H1 (cell line): ENCODE data around the gene VPS13C. TPM values are rescaled to one million over a fixed set of nuclear protein-coding genes. Genes with fewer than 3 reads are reported as not detected.

ENCODE experiments used
- CTCF ChIA-PET: fragments of 300-600 bp; sonication (Branson Sonifier 250); formaldehyde crosslinking; loops from one replicate; lab custom pipeline; 2021; ENCODE audit not compliant: partially characterized antibody; lab: Charles Lee
- POLR2A ChIA-PET: fragments of 300-600 bp; sonication (Branson Sonifier 250); formaldehyde crosslinking; loops from one replicate; lab custom pipeline; 2021; ENCODE audit warnings: inconsistent platforms; ENCODE audit not compliant: partially characterized antibody; lab: Charles Lee
- DNase-seq, 2 experiments: peaks; one replicate each; pipeline versions ENCODE4 v3.0.0 to v3.0.0-alpha.2; 2010 to 2022; ENCODE audit warnings: low spot score in 2 of 2, low read depth in 1 of 2, mixed read lengths in 1 of 2
- FAIRE-seq: peaks from 2 replicates; lab custom pipeline; 2011; peaks lifted over from hg19 to GRCh38; lab: Jason Lieb, UNC
- H2AFZ ChIP-seq: 2 replicates; pipeline ENCODE4 v1.8.1; 2012; ENCODE audit warnings: low read length, inconsistent platforms
- H2AK5ac ChIP-seq: 2 replicates; pipeline ENCODE4 v1.6.1; 2013; ENCODE audit warnings: low read depth, low read length
- H2BK120ac ChIP-seq: replicated peaks from 2 replicates; pipeline ENCODE3; 2013; ENCODE audit warnings: low read depth, low read length, inconsistent platforms
- H2BK12ac ChIP-seq: 2 replicates; pipeline ENCODE4 v1.6.1; 2013; ENCODE audit warnings: low read depth, low read length
- H2BK15ac ChIP-seq: 2 replicates; pipeline ENCODE4 v1.6.1; 2013; ENCODE audit warnings: low read length
- H2BK20ac ChIP-seq: 2 replicates; pipeline ENCODE4 v1.6.1; 2013; ENCODE audit warnings: low read length
- H2BK5ac ChIP-seq: 2 replicates; pipeline ENCODE4 v1.6.1; 2013; ENCODE audit warnings: low read depth, low read length
- H3K14ac ChIP-seq: 2 replicates; pipeline ENCODE4 v1.6.1; 2013; ENCODE audit warnings: inconsistent platforms; ENCODE audit not compliant: insufficient read length
- H3K18ac ChIP-seq: 2 replicates; pipeline ENCODE4 v1.6.1; 2013; ENCODE audit warnings: low read length; ENCODE audit errors: extremely low read depth
- H3K23ac ChIP-seq: 2 replicates; pipeline ENCODE4 v1.6.1; 2013; ENCODE audit warnings: inconsistent platforms; ENCODE audit not compliant: insufficient read length
- H3K23me2 ChIP-seq: 2 replicates; pipeline ENCODE4 v1.6.1; 2013; ENCODE audit warnings: low read depth, low read length
- H3K27ac ChIP-seq: 2 replicates; pipeline ENCODE4 v1.6.1; 2011; ENCODE audit warnings: low read depth, low read length, inconsistent platforms
- H3K27me3 ChIP-seq, 4 experiments: replicated peaks in 1 of 4; 1 replicate in 1 of 4; 2 replicates in 3 of 4; pipeline versions ENCODE4 v1.6.1 to v1.8.1; 2011 to 2013; ENCODE audit warnings: low read length in 3 of 4, mild to moderate bottlenecking in 3 of 4, inconsistent platforms in 2 of 4, mixed read lengths in 2 of 4, moderate library complexity in 1 of 4; ENCODE audit not compliant: control insufficient read depth in 3 of 4, insufficient read depth in 3 of 4; ENCODE audit errors: extremely low read depth in 1 of 4
- H3K36me3 ChIP-seq, 4 experiments: 2 replicates each; pipeline versions ENCODE4 v1.6.1 to v1.8.1; 2011 to 2013; ENCODE audit warnings: mild to moderate bottlenecking in 4 of 4, low read length in 3 of 4, moderate library complexity in 2 of 4, control low read depth in 1 of 4, inconsistent platforms in 1 of 4; ENCODE audit not compliant: insufficient read depth in 4 of 4, control insufficient read depth in 2 of 4
- H3K4ac ChIP-seq: replicated peaks from 2 replicates; pipeline ENCODE3; 2013; ENCODE audit warnings: low read length, low read depth, mixed read lengths, inconsistent platforms; ENCODE audit not compliant: insufficient read length
- H3K4me1 ChIP-seq, 4 experiments: replicated peaks in 1 of 4; 1 replicate in 1 of 4; 2 replicates in 3 of 4; pipeline versions ENCODE4 v1.6.1 to v1.8.1; 2011 to 2013; ENCODE audit warnings: low read length in 3 of 4, inconsistent platforms in 2 of 4, mixed read lengths in 1 of 4; ENCODE audit not compliant: insufficient read depth in 4 of 4, control insufficient read depth in 3 of 4
- H3K4me2 ChIP-seq, 2 experiments: 2 replicates each; pipeline versions ENCODE4 v1.6.1 to v1.8.1; 2011 to 2013; ENCODE audit warnings: low read depth in 2 of 2, low read length in 2 of 2, control low read depth in 1 of 2, inconsistent platforms in 1 of 2, mild to moderate bottlenecking in 1 of 2; ENCODE audit not compliant: insufficient read depth in 1 of 2
- H3K4me3 ChIP-seq, 4 experiments: fragments of 200-600, 300-600 bp in 1 of 4; sonication (generic), shearing (Covaris generic), sonication (Bioruptor Twin) in 1 of 4; 2 replicates each; pipeline versions ENCODE4 v1.5.1 to v1.8.1; 2011 to 2016; ENCODE audit warnings: low read length in 4 of 4, low read depth in 3 of 4, control low read depth in 2 of 4, inconsistent platforms in 2 of 4, mild to moderate bottlenecking in 2 of 4, mixed read lengths in 1 of 4, moderate library complexity in 1 of 4; ENCODE audit not compliant: insufficient read depth in 2 of 4; ENCODE audit errors: extremely low read depth in 1 of 4
- H3K56ac ChIP-seq: replicated peaks from 2 replicates; pipeline ENCODE3; 2013; ENCODE audit warnings: low read depth, mild to moderate bottlenecking, mixed read lengths, low read length, inconsistent platforms; ENCODE audit not compliant: insufficient read length
- H3K79me1 ChIP-seq: 2 replicates; pipeline ENCODE4 v1.6.1; 2013; ENCODE audit warnings: low read depth, low read length, control low read depth
- H3K79me2 ChIP-seq, 2 experiments: 2 replicates each; pipeline versions ENCODE4 v1.6.1 to v1.8.1; 2012 to 2013; ENCODE audit warnings: low read length in 2 of 2, mild to moderate bottlenecking in 2 of 2, inconsistent platforms in 1 of 2; ENCODE audit not compliant: insufficient read depth in 2 of 2, control insufficient read depth in 1 of 2
- H3K9ac ChIP-seq, 4 experiments: replicated peaks in 1 of 4; 1 replicate in 1 of 4; 2 replicates in 3 of 4; pipeline versions ENCODE4 v1.6.1 to v1.8.1; 2011 to 2013; ENCODE audit warnings: low read depth in 3 of 4, low read length in 3 of 4, control low read depth in 2 of 4, mild to moderate bottlenecking in 2 of 4, moderate library complexity in 2 of 4, inconsistent platforms in 1 of 4; ENCODE audit errors: extremely low read depth in 1 of 4
- H3K9me3 ChIP-seq, 2 experiments: 2 replicates each; pipeline versions ENCODE4 v1.6.1 to v1.8.1; 2012 to 2013; ENCODE audit warnings: mild to moderate bottlenecking in 2 of 2, moderate library complexity in 2 of 2, control low read depth in 1 of 2, inconsistent platforms in 1 of 2, low read depth in 1 of 2, low read length in 1 of 2, mixed read lengths in 1 of 2; ENCODE audit not compliant: insufficient read depth in 2 of 2
- H4K20me1 ChIP-seq, 2 experiments: replicated peaks in 1 of 2; 2 replicates each; pipeline versions ENCODE3 to v1.8.1; 2011 to 2013; ENCODE audit warnings: inconsistent platforms in 2 of 2, low read length in 2 of 2, mild to moderate bottlenecking in 1 of 2; ENCODE audit not compliant: insufficient read depth in 2 of 2, control insufficient read depth in 1 of 2
- H4K5ac ChIP-seq: 2 replicates; pipeline ENCODE4 v1.6.1; 2013; ENCODE audit warnings: low read length, low read depth, mixed read lengths, inconsistent platforms; ENCODE audit not compliant: insufficient read length
- H4K8ac ChIP-seq: 2 replicates; pipeline ENCODE4 v1.8.0; 2013; ENCODE audit warnings: mild to moderate bottlenecking, moderate library complexity, low read length, inconsistent platforms; ENCODE audit not compliant: insufficient read depth; ENCODE audit errors: extremely low read depth
- H4K91ac ChIP-seq: replicated peaks from 2 replicates; pipeline ENCODE3; 2013; ENCODE audit warnings: low read length, mixed read lengths, inconsistent platforms; ENCODE audit not compliant: insufficient read length
- CHD2 ChIP-seq: IDR thresholded peaks from 2 replicates; pipeline ENCODE4 v1.6.1; 2012; ENCODE audit warnings: low read length, improper control_type of control experiment
- CREB1 ChIP-seq: IDR thresholded peaks from 2 replicates; pipeline ENCODE4 v1.6.1; 2012; ENCODE audit warnings: inconsistent platforms
- CTBP2 ChIP-seq: IDR thresholded peaks from 2 replicates; pipeline ENCODE4 v1.7.0; 2011; ENCODE audit warnings: borderline replicate concordance, mild to moderate bottlenecking, moderate library complexity, mixed read lengths, low read length; ENCODE audit not compliant: insufficient read depth, insufficient read length
- MAX ChIP-seq: IDR thresholded peaks from 2 replicates; pipeline ENCODE4 v1.6.1; 2012; ENCODE audit warnings: inconsistent platforms
- RBBP5 ChIP-seq: IDR thresholded peaks from 2 replicates; pipeline ENCODE4 v1.7.1; 2012; ENCODE audit warnings: low read depth, mild to moderate bottlenecking, inconsistent platforms, low read length, moderate library complexity, borderline replicate concordance
- RFX5 ChIP-seq: IDR thresholded peaks from 2 replicates; pipeline ENCODE4 v1.6.1; 2011; ENCODE audit warnings: low read depth, low read length, improper control_type of control experiment, borderline replicate concordance
- SP1 ChIP-seq: IDR thresholded peaks from 2 replicates; pipeline ENCODE4 v1.6.1; 2011; ENCODE audit warnings: low read depth, low read length
- SUZ12 ChIP-seq: fragments of 200-600 bp; sonication (generic); IDR thresholded peaks from 2 replicates; pipeline ENCODE4 v1.6.1; 2012; ENCODE audit warnings: mild to moderate bottlenecking, inconsistent platforms, low read length, moderate library complexity, mixed read lengths
- TAF1 ChIP-seq: IDR thresholded peaks from 2 replicates; pipeline ENCODE4 v1.6.1; 2011; ENCODE audit warnings: mild to moderate bottlenecking, low read depth, low read length
- TCF12 ChIP-seq: IDR thresholded peaks from 2 replicates; pipeline ENCODE4 v1.6.1; 2011; ENCODE audit warnings: low read depth, mild to moderate bottlenecking, low read length
- WGBS, 2 experiments: shearing (Covaris generic) in 1 of 2; methylation state at CpG; one replicate each; pipeline versions ENCODE4 v1.1.6 to v1.1.7; 2013 to 2015; ENCODE audit warnings: low lambda C conversion rate in 2 of 2, mixed read lengths in 2 of 2, inconsistent platforms in 1 of 2, low coverage in 1 of 2, missing lambda C conversion rate in 1 of 2; ENCODE audit not compliant: insufficient replicate concordance in 2 of 2, insufficient coverage in 1 of 2, insufficient read length in 1 of 2; ENCODE audit errors: extremely low coverage in 1 of 2, missing lambda C conversion rate in 1 of 2; 5-methylcytosine and 5-hydroxymethylcytosine counted together
- polyA plus RNA-seq, 7 experiments: library from polyadenylated mRNA; depleted of rRNA in 3 of 7; stranded (reverse) in 5 of 7; unstranded in 2 of 7; fragments of >200 nt in 5 of 7; fragments of 200-250 nt in 2 of 7; gene quantifications; 1 replicate in 5 of 7; 2 replicates in 1 of 7; 4 replicates in 1 of 7; pipeline versions ENCODE4 v1.2.1 to v1.2.3, GENCODE V29; 2011 to 2013; ENCODE audit warnings: missing spikeins in 2 of 7, mixed read lengths in 2 of 7
- total RNA-seq: library from RNA; stranded (reverse); fragmentation: NEBNext Ultra II Directional; extraction: Animal tissue kit (Norgen Biotek cat#: 25700); gene quantifications from 2 replicates; pipeline ENCODE4 v1.2.1, GENCODE V29; 2021
- TF ChIP-seq, protein P1 (sequence below): IDR thresholded peaks from 2 replicates; pipeline ENCODE4 v1.6.1; 2012; ENCODE audit warnings: low read length, inconsistent platforms

The VPS13C gene
- total and polyA plus RNA-seq, 2 of the 8 experiments (the other 6 are each of a cell fraction or from before 2014, with no cell fraction given), result 4.8 to 18.8 TPM

DNA sequence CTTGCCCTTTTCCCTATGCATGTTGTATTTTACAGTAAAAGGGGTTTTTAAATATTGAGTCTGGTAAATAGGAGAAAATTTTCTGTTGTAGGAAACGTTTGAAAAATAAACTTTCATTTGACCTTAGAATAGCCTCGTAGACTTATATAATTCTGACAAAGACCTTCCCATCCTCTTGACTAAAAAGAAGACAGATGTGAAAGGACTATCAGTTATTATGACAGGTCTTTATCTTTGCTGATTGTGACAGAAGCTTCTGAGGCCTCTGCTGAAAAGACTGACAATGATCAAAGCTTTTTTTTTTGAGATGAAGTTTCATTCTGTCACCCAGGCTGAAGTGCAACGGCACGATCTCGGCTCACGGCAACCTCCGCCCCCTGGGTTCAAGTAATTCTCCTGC, 30.7 kb upstream of the VPS13C start:
- Histone ChIP-seq H3K14ac (no peak overlapping the region), H2BK12ac (no peak overlapping the region), H3K4me3 (no peak overlapping the region), H2BK20ac (no peak overlapping the region), H3K9me3 (no peaks in the 10 kb centered on the region), H4K91ac (no peak overlapping the region), H3K79me1 (no peaks in the 10 kb centered on the region), H4K5ac (no peak overlapping the region), H3K79me2 (no peaks in the 10 kb centered on the region), H3K4me2 (no peak overlapping the region), H3K9ac (no peak overlapping the region), H3K23ac (no peak overlapping the region), H2BK120ac (no peak overlapping the region), H3K4ac (no peak overlapping the region)
- DNase-seq, result no peak
- WGBS, 2 experiments, result 92% methylated on average over 7 of the region's 7 CpGs; no CpG with 5 or more reads in 1 of the 2 experiments
- no peak for TF ChIP-seq RFX5
- TF ChIP-seq, protein P1, sequence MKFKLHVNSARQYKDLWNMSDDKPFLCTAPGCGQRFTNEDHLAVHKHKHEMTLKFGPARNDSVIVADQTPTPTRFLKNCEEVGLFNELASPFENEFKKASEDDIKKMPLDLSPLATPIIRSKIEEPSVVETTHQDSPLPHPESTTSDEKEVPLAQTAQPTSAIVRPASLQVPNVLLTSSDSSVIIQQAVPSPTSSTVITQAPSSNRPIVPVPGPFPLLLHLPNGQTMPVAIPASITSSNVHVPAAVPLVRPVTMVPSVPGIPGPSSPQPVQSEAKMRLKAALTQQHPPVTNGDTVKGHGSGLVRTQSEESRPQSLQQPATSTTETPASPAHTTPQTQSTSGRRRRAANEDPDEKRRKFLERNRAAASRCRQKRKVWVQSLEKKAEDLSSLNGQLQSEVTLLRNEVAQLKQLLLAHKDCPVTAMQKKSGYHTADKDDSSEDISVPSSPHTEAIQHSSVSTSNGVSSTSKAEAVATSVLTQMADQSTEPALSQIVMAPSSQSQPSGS, result no peak
- TF ChIP-seq TCF12, result no peak
- no peak for TF ChIP-seq SP1
- TF ChIP-seq RBBP5, result no peak
- no peak for TF ChIP-seq CTBP2
- no peak for TF ChIP-seq CREB1
- no peak for TF ChIP-seq CHD2
- TF ChIP-seq MAX, result no peak
- no peak for TF ChIP-seq TAF1
- TF ChIP-seq SUZ12, result no peak
- TF ChIP-seq, all 59 proteins: peak for 0
- CTCF ChIA-PET, result interaction anchor here (0.9 to 1.0 kb wide), 2 partner anchors 21 to 216 kb away, joined by 3 read pairs; no protein-coding TSS in a partner anchor
- H2AFZ ChIP-seq, result no peak overlapping the region
- no peaks in the 10 kb centered on the region for H4K20me1 ChIP-seq
- H2BK5ac ChIP-seq, result no peak overlapping the region
- no peak overlapping the region for H2BK15ac ChIP-seq
- no peak for FAIRE-seq
- no peak overlapping the region for H2AK5ac ChIP-seq
- no peak overlapping the region for H3K18ac ChIP-seq
- H3K4me1 ChIP-seq, result no peaks in the 10 kb centered on the region
- POLR2A ChIA-PET, result interaction anchor here (1.1 kb wide), 1 partner anchor 216 kb away, joined by 3 read pairs; no protein-coding TSS in a partner anchor
- H3K23me2 ChIP-seq, result no peaks in the 10 kb centered on the region
- H4K8ac ChIP-seq, result no peak overlapping the region
- no peak overlapping the region for H3K27ac ChIP-seq
- H3K36me3 ChIP-seq, result no peaks in the 10 kb centered on the region
- H3K27me3 ChIP-seq, result no peaks in the 10 kb centered on the region
- no peak overlapping the region for H3K56ac ChIP-seq
